ENCODE measurements around the gene ADGRG7. TPM values are rescaled to one million over a fixed set of nuclear protein-coding genes. Genes with fewer than 3 reads are reported as not detected.

ADGRG7 gene
- total and polyA plus RNA-seq, 4 donors, result 2.1 to 65.5 (median 13.7) TPM

- TF ChIP-seq RAD21 (IDR thresholded peaks at IDR 0.05) (no peak), NR2F2 (IDR thresholded peaks at IDR 0.05) (no peak)
Measured at GRCh38 chr3:100708644-100708988, 99.2 kb downstream of the ADGRG7 start (continued).

- peak; percentile 69 for TF ChIP-seq SP1 (IDR thresholded peaks at IDR 0.05)
- TF ChIP-seq YY1 (IDR thresholded peaks at IDR 0.05), result peak; percentile 93
- peak; percentile 33 to 62 for TF ChIP-seq HNF4A (conservative IDR thresholded peaks at IDR 0.05)
- TF ChIP-seq ATF3 (IDR thresholded peaks at IDR 0.05), result no peak
- TF ChIP-seq MAX (IDR thresholded peaks at IDR 0.05), result peak; percentile 74
- peak in 1 of 2 donors; percentile 54 for TF ChIP-seq JUND (IDR thresholded peaks at IDR 0.05)
- TF ChIP-seq RXRA (IDR thresholded peaks at IDR 0.05), result peak; percentile 11 to 48
- peak; percentile 95 for TF ChIP-seq ZBTB33 (IDR thresholded peaks at IDR 0.05)
- TF ChIP-seq RAD21 (IDR thresholded peaks at IDR 0.05), result peak in 1 of 2 donors; percentile 36
- TF ChIP-seq GABPA (IDR thresholded peaks at IDR 0.05 in 1 of 2, conservative IDR thresholded peaks at IDR 0.05 in 1 of 2), result peak; percentile 88 to 97
- TF ChIP-seq REST (IDR thresholded peaks at IDR 0.05), result peak; percentile 68
- no peak for TF ChIP-seq FOXA2 (IDR thresholded peaks at IDR 0.05)
- no peak for TF ChIP-seq TAF1 (conservative IDR thresholded peaks at IDR 0.05)
- no peak for TF ChIP-seq HNF4G (IDR thresholded peaks at IDR 0.05)
- under 1% methylated on average over 76 of the region's 76 CpGs for WGBS
- peak within 1 kb of the TSS; percentile 81 to 96 (median 95) for H3K4me3 ChIP-seq (ENCODE audit: low read depth in 1 of 3, low read length in 3 of 3)
- no peaks in the 10 kb centered on the region for H3K27me3 ChIP-seq (ENCODE audit: control insufficient read depth in 4 of 4, insufficient read depth in 4 of 4, low read length in 3 of 4)
- H3K27ac ChIP-seq (ENCODE audit: low read depth in 1 of 2, low read length in 2 of 2), result peak within 1 kb of the TSS; percentile 89 to 92
- H3K9ac ChIP-seq (ENCODE audit: low read depth in 1 of 2, low read length in 2 of 2), result peak within 1 kb of the TSS; percentile 79 to 98
- peaks cover 3 to 23% (median 8%) of the 10 kb centered on the region in 4 donors for H3K4me1 ChIP-seq (ENCODE audit: control insufficient read depth in 4 of 4, insufficient read depth in 4 of 4, low read length in 3 of 4)
- no peaks in the 10 kb centered on the region for H3K9me3 ChIP-seq (ENCODE audit: control insufficient read depth in 4 of 4, low read length in 3 of 4)
- H3K36me3 ChIP-seq (ENCODE audit: control insufficient read depth in 4 of 4, insufficient read depth in 3 of 4, low read depth in 1 of 4, low read length in 3 of 4), result peaks cover 0 to 8% (median 5%) of the 10 kb centered on the region in 4 donors
- DNase-seq (ENCODE audit: low spot score), result peak; percentile 97
Measured at GRCh38 chr3:100708989-100709841, 99.8 kb downstream of the ADGRG7 start, which contains the start of gene TFG. TSS of gene TFG (plus strand) at chr3:100709494. CDS start at chr3:100713686, 4,192 bp downstream.

Measured in liver (tissue), 9 donors.